CD4-positive, alpha-beta T cell treated with Interleukin-15 for 1 hour (primary cell): ENCODE measurements around the gene LYG2.
"Not testable (repeated sequence)": the region's sequence is repeated elsewhere in the genome, so short reads cannot be mapped to it uniquely, and the experiment has no call there.

Source experiments
- DNase-seq: peaks from one replicate; pipeline ENCODE4 v3.0.0-alpha.2; 2020

Gene LYG2

DNA sequence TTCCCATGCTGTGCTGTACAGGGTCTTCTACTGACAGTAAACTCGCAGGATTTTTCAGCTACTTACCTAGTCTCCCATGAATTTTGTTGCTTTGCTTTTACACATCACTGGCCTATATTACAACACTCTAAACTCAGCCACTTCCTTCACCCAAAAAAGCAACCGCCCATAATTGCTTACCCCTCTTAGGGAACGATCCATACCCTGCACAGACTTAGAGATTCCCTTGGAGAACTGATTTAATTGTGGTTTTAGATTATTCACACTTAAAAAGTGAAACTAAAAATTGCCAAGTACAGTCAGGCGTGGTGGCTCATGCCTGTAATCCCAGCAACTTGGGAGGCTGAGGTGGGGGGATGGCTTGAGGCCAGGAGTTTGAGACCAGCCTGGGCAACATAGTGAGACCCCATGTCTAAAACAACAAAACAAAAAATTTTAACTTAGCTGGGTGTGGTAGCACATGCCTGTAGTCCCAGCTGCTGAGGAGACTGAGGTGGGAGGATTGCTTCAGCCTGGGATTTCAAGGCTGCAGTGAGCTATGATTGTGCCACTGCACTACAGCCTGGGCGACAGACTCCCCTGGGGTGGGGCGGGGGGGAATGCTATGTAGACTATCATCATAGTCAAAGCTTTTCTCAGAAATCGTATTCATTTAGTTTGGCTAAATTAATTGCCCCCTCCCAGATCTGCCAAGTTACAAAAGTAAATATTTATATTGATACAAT is 55.2 kb downstream of the LYG2 start:
- no peak for DNase-seq

DNA sequence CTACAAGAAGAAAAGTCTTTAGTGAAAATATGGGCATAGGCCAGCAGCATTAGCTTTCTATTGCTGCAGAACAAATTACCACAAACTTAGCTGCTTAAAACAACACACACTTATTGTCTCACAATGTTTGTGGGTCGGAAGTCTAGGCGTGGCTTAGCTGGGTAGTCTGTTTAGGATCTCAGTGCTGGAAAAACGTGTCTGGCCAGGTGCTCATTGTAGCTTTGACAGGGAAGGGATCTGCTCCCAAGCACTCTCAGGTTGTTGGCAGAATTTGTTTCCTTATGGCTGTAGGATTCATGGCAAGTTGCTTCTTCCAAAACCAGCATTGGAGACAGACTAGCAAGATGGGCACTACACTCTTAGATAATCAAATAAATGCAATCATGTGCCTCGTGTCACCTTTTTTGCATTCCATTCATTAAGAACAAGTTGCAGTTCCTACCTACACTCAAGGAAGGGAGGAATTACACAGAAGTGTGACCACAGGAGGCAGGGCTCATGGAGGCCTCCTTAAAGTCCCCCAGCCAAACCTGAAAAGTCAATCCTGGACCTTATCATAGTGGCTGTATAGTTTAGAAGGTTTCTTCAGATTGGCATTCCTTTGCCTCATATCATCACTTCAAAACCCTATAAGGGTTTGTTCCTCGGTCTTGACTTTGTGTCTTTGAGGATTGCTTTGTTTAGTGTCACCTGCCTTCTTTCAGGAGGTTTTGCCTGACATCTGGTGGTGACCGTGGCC is 57.2 kb downstream of the LYG2 start:
- no peak for DNase-seq

DNA sequence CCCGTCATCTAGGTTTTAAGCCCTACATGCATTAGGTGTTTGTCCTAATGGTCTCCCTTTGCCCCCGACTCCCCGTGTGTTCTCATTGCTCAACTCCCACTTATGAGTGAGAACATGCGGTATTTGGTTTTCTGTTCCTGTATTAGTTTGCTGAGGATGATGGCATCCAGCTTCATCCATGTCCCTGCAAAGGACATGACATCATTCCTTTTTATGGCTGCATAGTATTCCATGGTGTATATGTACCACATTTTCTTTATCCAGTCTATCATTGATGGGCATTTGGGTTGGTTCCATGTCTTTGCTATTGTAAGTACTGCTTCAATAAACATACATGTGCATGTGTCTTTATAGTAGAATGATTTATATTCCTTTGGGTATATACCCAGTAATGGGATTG is 63.1 kb downstream of the LYG2 start:
- DNase-seq, result not testable (repeated sequence)
